GM13976 (cell line): Measurements from ENCODE around the gene RALGAPB.

ENCODE experiments used
- DNase-seq: peaks from one replicate; pipeline ENCODE4 v3.0.0; 2012; ENCODE audit warnings: low spot score
- in situ Hi-C: fragments of 300-500 bp; cut with MboI; formaldehyde crosslinking; loops from one replicate; pipeline ENCODE4 v1.12.0; 2022; ENCODE audit warnings: low sequenced_read_pairs, mixed read lengths, inconsistent platforms; ENCODE audit not compliant: unreplicated experiment
- TF ChIP-seq, protein P1 (sequence below): IDR thresholded peaks from 2 replicates; pipeline ENCODE4 v1.5.1; 2012; ENCODE audit warnings: borderline replicate concordance, mild to moderate bottlenecking; ENCODE audit not compliant: insufficient read depth; ENCODE audit errors: extremely low read depth, missing control alignments, control extremely low read depth

RALGAPB gene

DNA sequence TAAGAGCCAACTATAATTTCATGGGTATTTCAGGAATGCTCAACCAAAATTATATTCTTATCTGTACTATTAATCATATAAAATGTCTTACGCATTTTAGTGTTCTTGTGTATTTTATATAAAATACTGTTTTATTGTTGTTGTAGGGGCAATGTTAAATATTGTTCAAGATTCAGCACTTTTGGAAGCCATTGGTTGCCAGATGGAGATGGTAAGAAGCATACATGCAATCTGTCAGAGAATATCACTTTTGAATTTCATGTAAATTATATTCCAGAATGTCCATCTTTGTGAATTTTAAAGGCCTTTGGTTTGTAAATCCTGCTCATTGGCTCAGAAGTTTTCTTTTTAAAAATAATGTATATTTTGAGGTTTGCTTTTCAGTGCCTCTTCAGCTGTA lies 58.4 kb downstream of the RALGAPB start:
- in situ Hi-C loops = no loop called here
- TF ChIP-seq, protein P1, sequence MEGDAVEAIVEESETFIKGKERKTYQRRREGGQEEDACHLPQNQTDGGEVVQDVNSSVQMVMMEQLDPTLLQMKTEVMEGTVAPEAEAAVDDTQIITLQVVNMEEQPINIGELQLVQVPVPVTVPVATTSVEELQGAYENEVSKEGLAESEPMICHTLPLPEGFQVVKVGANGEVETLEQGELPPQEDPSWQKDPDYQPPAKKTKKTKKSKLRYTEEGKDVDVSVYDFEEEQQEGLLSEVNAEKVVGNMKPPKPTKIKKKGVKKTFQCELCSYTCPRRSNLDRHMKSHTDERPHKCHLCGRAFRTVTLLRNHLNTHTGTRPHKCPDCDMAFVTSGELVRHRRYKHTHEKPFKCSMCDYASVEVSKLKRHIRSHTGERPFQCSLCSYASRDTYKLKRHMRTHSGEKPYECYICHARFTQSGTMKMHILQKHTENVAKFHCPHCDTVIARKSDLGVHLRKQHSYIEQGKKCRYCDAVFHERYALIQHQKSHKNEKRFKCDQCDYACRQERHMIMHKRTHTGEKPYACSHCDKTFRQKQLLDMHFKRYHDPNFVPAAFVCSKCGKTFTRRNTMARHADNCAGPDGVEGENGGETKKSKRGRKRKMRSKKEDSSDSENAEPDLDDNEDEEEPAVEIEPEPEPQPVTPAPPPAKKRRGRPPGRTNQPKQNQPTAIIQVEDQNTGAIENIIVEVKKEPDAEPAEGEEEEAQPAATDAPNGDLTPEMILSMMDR = no peak

DNA sequence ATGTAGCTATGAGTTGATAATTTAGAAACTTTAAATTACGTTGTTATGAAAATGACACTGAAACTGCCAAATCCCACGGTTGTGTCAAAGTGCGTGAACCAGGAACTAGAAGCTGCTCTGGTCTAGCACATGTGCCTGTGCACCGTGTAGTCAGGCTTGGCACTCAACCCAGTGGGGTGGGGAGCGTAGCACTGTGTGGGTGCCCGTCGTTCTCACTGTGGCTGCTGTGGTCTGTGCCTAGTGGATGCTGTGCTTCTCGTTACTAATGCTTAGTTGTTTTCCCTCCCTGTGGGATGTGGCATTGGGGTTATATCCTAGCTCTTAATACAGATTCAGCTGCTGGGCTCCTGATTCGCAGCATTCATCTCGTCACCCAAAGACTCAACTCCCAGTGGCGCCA lies 62.1 kb downstream of the RALGAPB start:
- in situ Hi-C loops = no loop called here
- TF ChIP-seq, protein P1 = no peak
- DNase-seq = no peak

More for the DNA sequence above, 58.4 kb downstream of the RALGAPB start:
- no peak for DNase-seq

DNA sequence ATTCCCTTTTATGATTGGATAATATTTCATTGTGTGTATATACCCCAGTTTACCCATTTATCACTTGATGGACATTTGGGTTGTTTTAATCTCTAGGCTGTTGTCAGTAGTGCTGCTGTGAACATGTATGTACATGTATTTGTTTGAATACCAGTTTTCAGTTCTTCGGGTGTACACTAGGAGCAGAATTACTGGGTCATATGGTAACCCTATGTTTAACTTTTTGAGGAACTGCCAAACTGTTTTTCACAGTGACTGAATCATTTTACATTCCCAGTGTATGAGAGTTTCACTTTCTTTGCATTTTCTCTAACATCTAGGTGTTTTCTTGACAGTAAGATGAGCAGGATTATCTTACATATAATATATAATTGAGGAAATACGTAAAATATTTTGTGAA lies 63.7 kb downstream of the RALGAPB start:
- in situ Hi-C loops = no loop called here
- TF ChIP-seq, protein P1 = no peak
- DNase-seq = no peak

GRCh38 chr20:38537176-38537575 lies 64.5 kb downstream of the RALGAPB start:
- in situ Hi-C loops = no loop called here

DNA sequence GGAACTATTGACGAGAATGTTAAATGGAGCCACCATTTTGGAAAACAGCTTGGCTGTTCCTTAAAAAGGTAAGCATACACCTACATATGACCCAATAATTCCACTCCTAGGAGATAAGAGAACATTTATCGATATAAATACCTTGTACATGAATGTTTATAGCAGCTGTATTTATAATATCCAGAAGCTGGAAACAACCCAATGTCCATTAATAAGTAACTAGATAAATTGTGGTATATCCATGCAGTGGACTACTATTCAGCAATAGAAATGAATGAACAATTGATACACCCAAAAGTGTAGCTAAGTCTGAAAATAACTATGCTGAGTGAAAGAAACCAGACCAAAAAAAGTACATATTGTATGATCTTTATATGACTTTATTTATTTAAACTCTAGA lies 66.1 kb downstream of the RALGAPB start:
- TF ChIP-seq, protein P1 = no peak
- in situ Hi-C loops = no loop called here
- no peak for DNase-seq

More at GRCh38 chr20:38537176-38537575, 64.5 kb downstream of the RALGAPB start:
- TF ChIP-seq, protein P1 = no peak
- no peak for DNase-seq

DNA sequence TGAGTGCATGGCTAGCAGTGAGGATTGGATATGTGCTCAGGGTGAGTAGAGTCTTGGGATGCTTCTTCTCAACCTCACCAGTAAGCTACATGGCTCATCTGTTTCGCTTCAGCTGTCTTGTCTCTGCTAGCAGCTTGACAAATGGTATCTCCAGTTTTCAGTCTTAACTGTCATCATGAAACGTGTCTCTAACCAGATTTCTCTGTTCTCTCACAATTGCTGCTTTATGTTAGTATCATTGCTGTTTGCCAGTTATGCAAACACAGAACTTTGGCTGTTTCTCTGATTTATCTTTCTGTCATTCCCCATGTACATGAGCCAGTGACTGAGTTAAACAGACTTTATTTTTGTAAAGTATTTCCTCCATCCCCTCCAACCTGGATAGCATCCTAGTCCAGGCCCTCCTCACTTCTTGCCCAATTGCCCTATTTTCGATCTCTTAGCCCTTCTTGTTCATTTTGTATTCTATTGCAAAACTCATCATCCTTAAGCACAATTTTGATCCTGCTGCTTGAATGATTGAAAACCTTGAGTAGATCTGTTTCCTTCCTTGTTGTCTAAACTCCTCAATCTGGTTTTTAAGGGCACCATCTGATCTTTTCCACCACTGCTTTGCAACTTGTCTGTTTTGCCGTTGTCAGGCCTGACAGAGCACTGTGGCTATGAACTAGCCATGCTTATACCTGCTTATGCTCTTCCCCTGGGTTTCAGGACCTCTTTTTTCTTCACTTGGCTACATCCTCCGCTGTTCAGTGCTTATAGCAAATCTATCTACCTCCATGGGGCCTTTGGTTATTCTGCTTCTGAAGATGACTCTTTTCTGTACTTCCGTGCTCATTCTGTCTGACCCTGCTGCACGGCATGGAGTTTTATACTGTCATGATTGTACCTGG lies 70.6 kb downstream of the RALGAPB start:
- in situ Hi-C loops = no loop called here
- DNase-seq = no peak
- TF ChIP-seq, protein P1 = no peak
